ENCODE measurements around the gene CAMK2A. TPM values are rescaled to one million over a fixed set of nuclear protein-coding genes. Genes with fewer than 3 reads are reported as not detected.

Gene CAMK2A
- total and polyA plus RNA-seq, 2 experiments from 2014 or later, result 1.2 to 2.6 TPM

GRCh38 chr5:150184990-150185912, 104.3 kb downstream of the CAMK2A start:
- 66% methylated on average over 12 of the region's 12 CpGs for WGBS (ENCODE audit: low lambda C conversion rate, missing lambda C conversion rate)
- Histone ChIP-seq H3K27me3 (peaks cover 20% of the 10 kb centered on the region), H2AFZ (no peak overlapping the region), H3K27ac (peak overlapping the region; percentile 75), H3K9me3 (ENCODE audit: low read depth) (no peaks in the 10 kb centered on the region), H4K20me1 (ENCODE audit: insufficient read depth, poor library complexity, severe bottlenecking) (no peaks in the 10 kb centered on the region), H3K36me3 (replicated peaks; ENCODE audit: insufficient read depth, low read depth) (no peaks in the 10 kb centered on the region), H3K9me2 (replicated peaks; ENCODE audit: insufficient read depth) (no peaks in the 10 kb centered on the region), H3K4me3 (no peak overlapping the region), H3K79me2 (no peaks in the 10 kb centered on the region), H3K4me2 (no peak overlapping the region), H3K4me1 (ENCODE audit: insufficient read depth) (peaks cover 44% of the 10 kb centered on the region)
- TF ChIP-seq EZH2phosphoT487 (IDR thresholded peaks at IDR 0.05; ENCODE audit: low read depth, severe bottlenecking, unreplicated experiment), result no peak
- TF ChIP-seq EZH2 (IDR thresholded peaks at IDR 0.05; ENCODE audit: borderline replicate concordance), result no peak
- no peak for TF ChIP-seq CTCF (IDR thresholded peaks at IDR 0.05; ENCODE audit: poor library complexity)
- peak; percentile 68 for DNase-seq (ENCODE audit: low spot score)

DNA sequence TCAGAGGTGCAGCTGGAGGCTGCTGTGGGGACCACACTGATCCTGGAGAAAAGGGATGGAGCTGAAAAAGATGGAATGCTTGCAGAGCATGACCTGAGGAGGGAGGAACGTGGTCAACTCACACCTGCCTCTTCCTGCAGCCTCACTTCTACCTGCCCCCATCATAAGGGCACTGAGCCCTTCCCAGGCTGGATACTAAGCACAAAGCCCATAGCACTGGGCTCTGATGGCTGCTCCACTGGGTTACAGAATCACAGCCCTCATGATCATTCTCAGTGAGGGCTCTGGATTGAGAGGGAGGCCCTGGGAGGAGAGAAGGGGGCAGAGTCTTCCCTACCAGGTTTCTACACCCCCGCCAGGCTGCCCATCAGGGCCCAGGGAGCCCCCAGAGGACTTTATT, 105.6 kb downstream of the CAMK2A start:
- H3K27ac ChIP-seq, result peak overlapping the region; percentile 75
- H2AFZ ChIP-seq, result no peak overlapping the region
- TF ChIP-seq CTCF (IDR thresholded peaks at IDR 0.05; ENCODE audit: poor library complexity) (no peak), EZH2phosphoT487 (IDR thresholded peaks at IDR 0.05; ENCODE audit: low read depth, severe bottlenecking, unreplicated experiment) (no peak), EZH2 (IDR thresholded peaks at IDR 0.05; ENCODE audit: borderline replicate concordance) (no peak)
- H3K79me2 ChIP-seq, result peaks cover 4% of the 10 kb centered on the region
- H3K27me3 ChIP-seq, result peaks cover 7% of the 10 kb centered on the region
- peaks cover 41% of the 10 kb centered on the region for H3K4me1 ChIP-seq (ENCODE audit: insufficient read depth)
- H3K4me2 ChIP-seq, result no peak overlapping the region
- no peaks in the 10 kb centered on the region for H4K20me1 ChIP-seq (ENCODE audit: insufficient read depth, poor library complexity, severe bottlenecking)
- DNase-seq (ENCODE audit: low spot score), result no peak
- no peaks in the 10 kb centered on the region for H3K36me3 ChIP-seq (replicated peaks; ENCODE audit: insufficient read depth, low read depth)
- no peaks in the 10 kb centered on the region for H3K9me3 ChIP-seq (ENCODE audit: low read depth)
- WGBS (ENCODE audit: low lambda C conversion rate, missing lambda C conversion rate), result 71% methylated on average over 2 of the region's 2 CpGs
- no peaks in the 10 kb centered on the region for H3K9me2 ChIP-seq (replicated peaks; ENCODE audit: insufficient read depth)
- no peak overlapping the region for H3K4me3 ChIP-seq

DNA sequence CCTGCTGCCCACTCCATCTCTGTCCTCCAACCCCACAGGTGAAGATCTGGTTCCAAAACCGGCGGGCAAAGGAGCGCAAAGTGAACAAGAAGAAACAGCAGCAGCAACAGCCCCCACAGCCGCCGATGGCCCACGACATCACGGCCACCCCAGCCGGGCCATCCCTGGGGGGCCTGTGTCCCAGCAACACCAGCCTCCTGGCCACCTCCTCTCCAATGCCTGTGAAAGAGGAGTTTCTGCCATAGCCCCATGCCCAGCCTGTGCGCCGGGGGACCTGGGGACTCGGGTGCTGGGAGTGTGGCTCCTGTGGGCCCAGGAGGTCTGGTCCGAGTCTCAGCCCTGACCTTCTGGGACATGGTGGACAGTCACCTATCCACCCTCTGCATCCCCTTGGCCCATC, 106.1 kb downstream of the CAMK2A start:
- H3K36me3 ChIP-seq (replicated peaks; ENCODE audit: insufficient read depth, low read depth), result no peaks in the 10 kb centered on the region
- H3K9me3 ChIP-seq (ENCODE audit: low read depth), result no peaks in the 10 kb centered on the region
- H3K4me1 ChIP-seq (ENCODE audit: insufficient read depth), result peaks cover 41% of the 10 kb centered on the region

More for the DNA sequence above, 106.1 kb downstream of the CAMK2A start:
- H3K4me2 ChIP-seq, result no peak overlapping the region
- no peaks in the 10 kb centered on the region for H3K9me2 ChIP-seq (replicated peaks; ENCODE audit: insufficient read depth)
- TF ChIP-seq CTCF (IDR thresholded peaks at IDR 0.05; ENCODE audit: poor library complexity) (no peak), EZH2phosphoT487 (IDR thresholded peaks at IDR 0.05; ENCODE audit: low read depth, severe bottlenecking, unreplicated experiment) (no peak), EZH2 (IDR thresholded peaks at IDR 0.05; ENCODE audit: borderline replicate concordance) (no peak)
- H3K27me3 ChIP-seq, result peaks cover 3% of the 10 kb centered on the region
- peak overlapping the region; percentile 75 for H3K27ac ChIP-seq
- no peak overlapping the region for H2AFZ ChIP-seq
- no peak overlapping the region for H3K4me3 ChIP-seq
- WGBS (ENCODE audit: low lambda C conversion rate, missing lambda C conversion rate), result 95% methylated on average over 12 of the region's 12 CpGs
- H4K20me1 ChIP-seq (ENCODE audit: insufficient read depth, poor library complexity, severe bottlenecking), result no peaks in the 10 kb centered on the region
- no peak for DNase-seq (ENCODE audit: low spot score)
- peaks cover 9% of the 10 kb centered on the region for H3K79me2 ChIP-seq
